A549 (cell line): Measurements from ENCODE around the gene UBN2. TPM values are rescaled to one million over a fixed set of nuclear protein-coding genes. Genes with fewer than 3 reads are reported as not detected.

Experiments used
- ATAC-seq, 2 experiments: fragments of 200-7000 bp in 1 of 2; fragments of >200 bp in 1 of 2; cut with Nextera tagmentation in 1 of 2; cut with Tn5 transposase in 1 of 2; 3 replicates each; pipeline versions ENCODE4 v1.8.0 to v1.9.1; 2018 to 2020; ENCODE audit warnings: mild to moderate bottlenecking in 1 of 2, moderate library complexity in 1 of 2
- CTCF ChIA-PET: fragments of 300-600 bp; sonication (Branson Sonifier 250); formaldehyde crosslinking; extraction: SDS; loops from one replicate; lab custom pipeline; 2021; ENCODE audit warnings: antibody characterized with exemption, inconsistent platforms; lab: Yijun Ruan, JAX
- POLR2A ChIA-PET: fragments of 350-600 bp; formaldehyde crosslinking; extraction: SDS; loops from one replicate; lab custom pipeline; 2021; ENCODE audit warnings: antibody characterized with exemption, inconsistent platforms; lab: Yijun Ruan, JAX
- DNase-seq, 2 experiments: peaks; one replicate each; pipeline versions ENCODE4 v3.0.0 to v3.0.0-alpha.2; 2011 to 2016; ENCODE audit warnings: low read depth in 1 of 2, low spot score in 1 of 2
- FAIRE-seq: peaks from 2 replicates; lab custom pipeline; 2011; peaks lifted over from hg19 to GRCh38; lab: Jason Lieb, UNC
- H3K27ac ChIP-seq, 2 experiments: fragments of >200 bp; sonication (Bioruptor Twin); formaldehyde crosslinking; 3 replicates each; pipeline ENCODE4 v1.5.1; 2016 to 2017
- H3K4me1 ChIP-seq: fragments of >200 bp; sonication (Bioruptor Twin); formaldehyde crosslinking; 3 replicates; pipeline ENCODE4 v1.6.1; 2016
- H3K4me2 ChIP-seq: fragments of >200 bp; sonication (Bioruptor Twin); formaldehyde crosslinking; 3 replicates; pipeline ENCODE4 v1.6.1; 2016
- H3K4me3 ChIP-seq: fragments of >200 bp; sonication (Bioruptor Twin); formaldehyde crosslinking; 3 replicates; pipeline ENCODE4 v1.5.1; 2016
- H3K9me3 ChIP-seq: fragments of >200 bp; sonication (Bioruptor Twin); formaldehyde crosslinking; 3 replicates; pipeline ENCODE4 v1.6.1; 2016
- CBX2 ChIP-seq: fragments of 200-600 bp; sonication (generic); IDR thresholded peaks from 2 replicates; pipeline ENCODE4 v1.6.1; 2016; ENCODE audit warnings: low read depth, mild to moderate bottlenecking, borderline replicate concordance
- CBX8 ChIP-seq: fragments of 200-600 bp; sonication (generic); IDR thresholded peaks from 2 replicates; pipeline ENCODE4 v1.6.1; 2016
- EHF ChIP-seq: fragments of 250-450 bp; sonication (Bioruptor Pico); IDR thresholded peaks from 2 replicates; pipeline ENCODE4 v1.5.0; 2020; ENCODE audit warnings: mild to moderate bottlenecking
- FOSL2 ChIP-seq, 2 experiments: fragments of 450-650 bp in 1 of 2; fragments of >200 bp in 1 of 2; sonication (Bioruptor Twin) in 1 of 2; formaldehyde crosslinking; IDR thresholded peaks; 2 replicates each; pipeline versions ENCODE4 v1.5.0 to v1.6.1; 2016 to 2020; ENCODE audit warnings: mild to moderate bottlenecking in 1 of 2, moderate library complexity in 1 of 2
- HDAC2 ChIP-seq: fragments of 200-600 bp; sonication (generic); IDR thresholded peaks from 2 replicates; pipeline ENCODE4 v1.6.1; 2016
- HOXB13 ChIP-seq: fragments of 250-450 bp; sonication (Bioruptor Pico); IDR thresholded peaks from 2 replicates; pipeline ENCODE4 v1.5.0; 2020; ENCODE audit warnings: low read depth, mild to moderate bottlenecking, moderate library complexity
- HOXB5 ChIP-seq: fragments of 250-450 bp; sonication (Bioruptor Pico); IDR thresholded peaks from 2 replicates; pipeline ENCODE4 v1.5.0; 2020; ENCODE audit warnings: mild to moderate bottlenecking, moderate library complexity
- JUNB ChIP-seq: fragments of >200 bp; sonication (Bioruptor Twin); formaldehyde crosslinking; IDR thresholded peaks from 2 replicates; pipeline ENCODE4 v1.6.1; 2016
- KDM5A ChIP-seq: fragments of 200-600 bp; sonication (generic); IDR thresholded peaks from 2 replicates; pipeline ENCODE4 v1.6.1; 2016; ENCODE audit warnings: antibody characterized with exemption, mild to moderate bottlenecking
- MAFK ChIP-seq: fragments of 450-650 bp; IDR thresholded peaks from 2 replicates; pipeline ENCODE4 v1.6.1; 2014; ENCODE audit not compliant: partially characterized antibody
- MAZ ChIP-seq: fragments of 150-350 bp; IDR thresholded peaks from 2 replicates; pipeline ENCODE4 v1.6.1; 2014; ENCODE audit warnings: antibody characterized with exemption, low read depth, low read length, borderline replicate concordance
- MYC ChIP-seq: IDR thresholded peaks from 2 replicates; pipeline ENCODE4 v1.6.1; 2012; ENCODE audit warnings: mild to moderate bottlenecking, inconsistent platforms, low read length, improper control_type of control experiment, borderline replicate concordance
- NFE2L2 ChIP-seq: fragments of 150-350 bp; conservative IDR thresholded peaks from 2 replicates; pipeline ENCODE4 v1.6.1; 2014; ENCODE audit warnings: low read length
- PHF8 ChIP-seq: fragments of 200-600 bp; sonication (generic); IDR thresholded peaks from 2 replicates; pipeline ENCODE4 v1.6.1; 2016; ENCODE audit warnings: low read depth, mild to moderate bottlenecking, antibody characterized with exemption, moderate library complexity, borderline replicate concordance
- POLR2A ChIP-seq: IDR thresholded peaks from 2 replicates; pipeline ENCODE4 v1.6.1; 2012; ENCODE audit warnings: mild to moderate bottlenecking, low read length
- RAD21 ChIP-seq, 2 experiments: fragments of >200 bp in 1 of 2; sonication (Bioruptor Twin) in 1 of 2; formaldehyde crosslinking in 1 of 2; IDR thresholded peaks in 1 of 2; conservative IDR thresholded peaks in 1 of 2; 2 replicates in 1 of 2; 3 replicates in 1 of 2; pipeline ENCODE4 v1.6.1; 2012 to 2018; ENCODE audit warnings: inconsistent platforms in 1 of 2
- RARB ChIP-seq: fragments of 250-450 bp; sonication (Bioruptor Pico); IDR thresholded peaks from 2 replicates; pipeline ENCODE4 v1.8.0; 2021; ENCODE audit warnings: mild to moderate bottlenecking, moderate library complexity
- RCOR1 ChIP-seq: fragments of 150-350 bp; IDR thresholded peaks from 2 replicates; pipeline ENCODE4 v1.6.1; 2014; ENCODE audit warnings: antibody characterized with exemption, low read length, low read depth
- RFX5 ChIP-seq: fragments of 450-650 bp; IDR thresholded peaks from 2 replicates; pipeline ENCODE4 v1.7.1; 2014; ENCODE audit warnings: antibody characterized with exemption, mild to moderate bottlenecking, moderate library complexity
- TFCP2L1 ChIP-seq: fragments of 250-450 bp; sonication (Bioruptor Pico); IDR thresholded peaks from 2 replicates; pipeline ENCODE4 v1.5.0; 2021; ENCODE audit warnings: mild to moderate bottlenecking
- TP53 ChIP-seq: fragments of 250-450 bp; sonication (Bioruptor Pico); IDR thresholded peaks from 2 replicates; pipeline ENCODE4 v1.5.0; 2021; ENCODE audit warnings: mild to moderate bottlenecking, moderate library complexity
- ZNF302 ChIP-seq: fragments of 250-450 bp; sonication (Bioruptor Pico); IDR thresholded peaks from 2 replicates; pipeline ENCODE4 v1.9.0; 2021; ENCODE audit warnings: inconsistent platforms, mild to moderate bottlenecking, moderate library complexity
- WGBS: methylation state at CpG from one replicate; pipeline ENCODE4 v1.1.6; 2017; ENCODE audit errors: missing lambda C conversion rate; 5-methylcytosine and 5-hydroxymethylcytosine counted together
- polyA plus RNA-seq, 4 experiments: library from polyadenylated mRNA; depleted of rRNA in 3 of 4; stranded (reverse); fragments of >200 nt; fragmentation: RNase III in 1 of 4; extraction: RNeasy Plus Mini Kit Qiagen cat#74134 plus additional on column Dnase treatment in 1 of 4; gene quantifications; 2 replicates in 3 of 4; 3 replicates in 1 of 4; pipeline ENCODE4 v1.2.3, GENCODE V29; 2011 to 2017
- TF ChIP-seq, protein P1 (sequence below): fragments of 450-650 bp; IDR thresholded peaks from 2 replicates; pipeline ENCODE4 v1.6.1; 2014; ENCODE audit warnings: antibody characterized with exemption
- TF ChIP-seq, protein P2 (sequence below): fragments of >200 bp; sonication (Bioruptor Twin); formaldehyde crosslinking; IDR thresholded peaks from 3 replicates; pipeline ENCODE4 v1.6.1; 2016
- TF ChIP-seq, protein P3 (sequence below): IDR thresholded peaks from 2 replicates; pipeline ENCODE4 v1.6.1; 2012

The UBN2 gene
- polyA plus RNA-seq, 2 of the 4 experiments (the other 2 are of a cell fraction), result 2.1 to 5.7 TPM

DNA sequence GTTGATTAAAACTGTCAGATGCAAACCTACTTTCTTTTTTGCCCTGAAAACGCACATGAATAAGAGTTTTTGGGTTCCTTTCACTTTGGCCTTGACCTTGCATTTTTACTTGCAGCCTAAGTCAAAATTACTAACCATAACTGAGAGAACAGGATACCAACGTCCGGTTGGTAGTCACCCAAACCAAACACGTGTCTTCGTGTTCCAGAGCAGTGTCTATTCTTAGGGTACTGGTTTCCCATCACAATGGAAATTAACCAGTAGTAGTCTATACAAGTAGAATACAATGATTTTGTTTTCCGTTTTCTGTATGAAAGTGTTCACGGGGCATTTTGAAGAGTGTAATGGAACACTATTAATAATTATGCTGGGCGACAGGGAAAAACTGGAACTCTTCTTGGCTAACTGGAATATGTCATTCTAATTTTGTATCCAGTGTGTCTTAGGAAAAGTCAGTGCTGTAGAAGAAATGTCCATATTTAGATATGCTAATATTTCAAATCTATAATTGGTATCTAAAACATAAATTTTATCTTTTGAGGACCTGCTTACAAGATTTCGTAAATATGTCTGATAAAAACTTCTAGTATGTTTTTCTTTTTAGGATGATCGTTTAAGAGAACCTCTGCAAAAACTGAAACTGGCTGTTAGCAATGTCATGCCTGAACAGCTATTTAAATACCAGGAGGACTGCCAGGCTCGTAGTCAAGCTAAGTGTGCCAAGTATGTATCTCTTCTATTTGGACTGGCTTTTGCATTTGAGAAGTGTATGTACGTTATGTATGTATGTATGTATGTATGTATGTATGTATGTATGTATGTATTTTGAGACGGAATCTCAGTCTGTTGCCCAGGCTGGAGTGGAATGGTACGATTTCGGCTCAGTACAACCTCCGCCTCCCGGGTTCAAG lies 40.9 kb downstream of the UBN2 start:
- WGBS, result 94% methylated on average over 17 of the region's 17 CpGs
- no peak overlapping the region for H3K4me2 ChIP-seq
- H3K27ac ChIP-seq, result no peak overlapping the region
- no peaks in the 10 kb centered on the region for H3K4me1 ChIP-seq
- H3K4me3 ChIP-seq, result no peak overlapping the region
- TF ChIP-seq, protein P1, sequence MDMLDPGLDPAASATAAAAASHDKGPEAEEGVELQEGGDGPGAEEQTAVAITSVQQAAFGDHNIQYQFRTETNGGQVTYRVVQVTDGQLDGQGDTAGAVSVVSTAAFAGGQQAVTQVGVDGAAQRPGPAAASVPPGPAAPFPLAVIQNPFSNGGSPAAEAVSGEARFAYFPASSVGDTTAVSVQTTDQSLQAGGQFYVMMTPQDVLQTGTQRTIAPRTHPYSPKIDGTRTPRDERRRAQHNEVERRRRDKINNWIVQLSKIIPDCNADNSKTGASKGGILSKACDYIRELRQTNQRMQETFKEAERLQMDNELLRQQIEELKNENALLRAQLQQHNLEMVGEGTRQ, result no peak
- TF ChIP-seq CBX8 (no peak), FOSL2 (IDR thresholded peaks at IDR 0.05) (no peak), FOSL2 (CRISPR knock-in tag; IDR thresholded peaks at IDR 0.05) (no peak), MAZ (no peak), RAD21 (conservative IDR thresholded peaks at IDR 0.05 in 1 of 2, IDR thresholded peaks at IDR 0.05 in 1 of 2) (no peak), HDAC2 (no peak), TFCP2L1 (no peak), PHF8 (no peak), CBX2 (no peak), TP53 (no peak), KDM5A (no peak), HOXB13 (no peak), NFE2L2 (no peak), RFX5 (no peak), ZNF302 (CRISPR knock-in tag) (no peak), POLR2A (no peak), MYC (no peak)
- TF ChIP-seq, protein P2, sequence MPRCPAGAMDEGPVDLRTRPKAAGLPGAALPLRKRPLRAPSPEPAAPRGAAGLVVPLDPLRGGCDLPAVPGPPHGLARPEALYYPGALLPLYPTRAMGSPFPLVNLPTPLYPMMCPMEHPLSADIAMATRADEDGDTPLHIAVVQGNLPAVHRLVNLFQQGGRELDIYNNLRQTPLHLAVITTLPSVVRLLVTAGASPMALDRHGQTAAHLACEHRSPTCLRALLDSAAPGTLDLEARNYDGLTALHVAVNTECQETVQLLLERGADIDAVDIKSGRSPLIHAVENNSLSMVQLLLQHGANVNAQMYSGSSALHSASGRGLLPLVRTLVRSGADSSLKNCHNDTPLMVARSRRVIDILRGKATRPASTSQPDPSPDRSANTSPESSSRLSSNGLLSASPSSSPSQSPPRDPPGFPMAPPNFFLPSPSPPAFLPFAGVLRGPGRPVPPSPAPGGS, result no peak
- CTCF ChIA-PET, result interaction anchor here (0.9 kb wide), 1 partner anchor 20 kb away, joined by 4 read pairs; no protein-coding TSS in a partner anchor
- H3K9me3 ChIP-seq, result no peaks in the 10 kb centered on the region
- POLR2A ChIA-PET, result no interaction called here
- FAIRE-seq, result no peak
- ATAC-seq, result no peak
- no peak for DNase-seq

DNA sequence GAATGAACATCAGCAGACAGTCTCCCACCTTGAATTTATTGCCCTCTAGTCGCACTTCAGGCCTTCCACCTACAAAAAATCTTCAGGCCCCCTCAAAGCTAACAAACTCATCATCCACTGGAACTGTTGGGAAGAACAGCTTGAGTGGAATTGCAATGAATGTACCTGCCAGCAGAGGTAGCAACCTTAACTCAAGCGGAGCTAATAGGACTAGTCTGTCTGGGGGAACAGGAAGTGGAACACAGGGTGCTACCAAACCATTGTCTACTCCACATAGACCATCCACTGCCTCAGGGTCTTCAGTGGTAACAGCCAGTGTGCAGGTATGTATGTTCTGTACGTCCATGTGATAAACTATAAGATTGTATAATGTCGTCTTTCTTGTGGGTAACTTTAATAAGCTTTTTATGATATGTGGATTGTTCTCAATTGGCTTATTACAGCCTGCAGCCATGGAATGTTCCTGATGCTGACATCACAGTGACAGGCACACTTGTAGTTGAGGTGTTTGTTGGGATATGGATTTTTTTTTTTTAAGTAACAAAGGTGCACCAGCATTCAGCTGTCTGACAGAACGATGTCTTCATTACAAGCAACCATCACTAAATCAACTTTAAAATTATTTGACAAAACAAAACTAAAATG lies 53.3 kb downstream of the UBN2 start:
- DNase-seq, result peak in 1 of 2 experiments; percentile 11
- Histone ChIP-seq H3K9me3 (no peaks in the 10 kb centered on the region), H3K4me2 (no peak overlapping the region), H3K27ac (no peak overlapping the region), H3K4me1 (no peaks in the 10 kb centered on the region), H3K4me3 (no peak overlapping the region)
- TF ChIP-seq, protein P3, sequence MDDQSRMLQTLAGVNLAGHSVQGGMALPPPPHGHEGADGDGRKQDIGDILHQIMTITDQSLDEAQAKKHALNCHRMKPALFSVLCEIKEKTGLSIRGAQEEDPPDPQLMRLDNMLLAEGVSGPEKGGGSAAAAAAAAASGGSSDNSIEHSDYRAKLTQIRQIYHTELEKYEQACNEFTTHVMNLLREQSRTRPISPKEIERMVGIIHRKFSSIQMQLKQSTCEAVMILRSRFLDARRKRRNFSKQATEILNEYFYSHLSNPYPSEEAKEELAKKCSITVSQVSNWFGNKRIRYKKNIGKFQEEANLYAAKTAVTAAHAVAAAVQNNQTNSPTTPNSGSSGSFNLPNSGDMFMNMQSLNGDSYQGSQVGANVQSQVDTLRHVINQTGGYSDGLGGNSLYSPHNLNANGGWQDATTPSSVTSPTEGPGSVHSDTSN, result no peak
- TF ChIP-seq KDM5A (no peak), RARB (CRISPR knock-in tag) (no peak), MAFK (no peak), HOXB5 (CRISPR knock-in tag) (no peak), JUNB (no peak), RCOR1 (no peak), EHF (no peak)
- no peak for FAIRE-seq
- peak in 1 of 2 experiments; percentile 47; a peak in 2 of 6 replicates for ATAC-seq
- ChIA-PET POLR2A (no interaction called here), CTCF (interaction anchor here (1.5 kb wide), 1 partner anchor 9 kb away, joined by 3 read pairs; no protein-coding TSS in a partner anchor)
- WGBS, result 85% methylated on average over 5 of the region's 5 CpGs
